Fibroblast of lung (primary cell): Measurements from ENCODE around the gene LAMTOR4. TPM values are rescaled to one million over a fixed set of nuclear protein-coding genes. Genes with fewer than 3 reads are reported as not detected.
"Not testable (repeated sequence)": the region's sequence is repeated elsewhere in the genome, so short reads cannot be mapped to it uniquely, and the experiment has no call there.

ENCODE experiments used
- DNase-seq, 2 donors: peaks; one replicate each; pipeline versions ENCODE4 v3.0.0 to v3.0.0-alpha.2; 2010; ENCODE audit warnings: low read depth in 2 of 2
- H2AFZ ChIP-seq: 2 replicates; pipeline ENCODE4 v1.5.1; 2012; ENCODE audit warnings: low read length, control low read depth, inconsistent platforms
- H3K27ac ChIP-seq: 2 replicates; pipeline ENCODE4 v1.5.1; 2011; ENCODE audit warnings: low read length, control low read depth; ENCODE audit not compliant: insufficient read depth
- H3K27me3 ChIP-seq: 2 replicates; pipeline ENCODE4 v1.5.1; 2011; ENCODE audit warnings: mild to moderate bottlenecking, low read length; ENCODE audit not compliant: control insufficient read depth, insufficient read depth
- H3K36me3 ChIP-seq: 2 replicates; pipeline ENCODE4 v1.5.1; 2011; ENCODE audit warnings: low read length; ENCODE audit not compliant: control insufficient read depth, insufficient read depth
- H3K4me1 ChIP-seq: 2 replicates; pipeline ENCODE4 v1.5.1; 2011; ENCODE audit warnings: low read length; ENCODE audit not compliant: control insufficient read depth, insufficient read depth; ENCODE audit errors: extremely low read depth
- H3K4me2 ChIP-seq: 2 replicates; pipeline ENCODE4 v1.5.1; 2011; ENCODE audit warnings: low read length, control low read depth; ENCODE audit not compliant: insufficient read depth; ENCODE audit errors: extremely low read depth
- H3K4me3 ChIP-seq, 4 experiments: fragments of 200-600 bp in 1 of 4; sonication (generic) in 1 of 4; replicated peaks in 1 of 4; 2 replicates each; pipeline ENCODE4 v1.5.1; 2011 to 2016; ENCODE audit warnings: low read length in 4 of 4, low read depth in 3 of 4, mild to moderate bottlenecking in 3 of 4, control low read depth in 2 of 4, inconsistent platforms in 1 of 4, mixed read lengths in 1 of 4; ENCODE audit not compliant: insufficient read depth in 1 of 4; ENCODE audit errors: control extremely low read depth in 1 of 4
- H3K79me2 ChIP-seq: 2 replicates; pipeline ENCODE4 v1.5.1; 2012; ENCODE audit warnings: mild to moderate bottlenecking, low read length, inconsistent platforms; ENCODE audit not compliant: control insufficient read depth, insufficient read depth
- H3K9ac ChIP-seq: 2 replicates; pipeline ENCODE4 v1.5.1; 2011; ENCODE audit warnings: mild to moderate bottlenecking, low read length, control low read depth; ENCODE audit not compliant: insufficient read depth
- H3K9me3 ChIP-seq: 2 replicates; pipeline ENCODE4 v1.5.1; 2012; ENCODE audit warnings: low read depth, low read length; ENCODE audit not compliant: control insufficient read depth, insufficient read depth
- H4K20me1 ChIP-seq: 2 replicates; pipeline ENCODE4 v1.5.1; 2011; ENCODE audit warnings: low read length; ENCODE audit not compliant: control insufficient read depth, insufficient read depth; ENCODE audit errors: extremely low read depth
- EZH2 ChIP-seq: IDR thresholded peaks from 2 replicates; pipeline ENCODE4 v1.5.1; 2012; ENCODE audit warnings: low read length, control low read depth, mild to moderate bottlenecking; ENCODE audit errors: missing control alignments
- polyA plus RNA-seq, 2 donors: library from polyadenylated mRNA; depleted of rRNA in 1 of 2; stranded (reverse) in 1 of 2; unstranded in 1 of 2; fragments of >200 nt; gene quantifications; 2 replicates each; pipeline ENCODE4 v1.2.1, GENCODE V29; 2011 to 2012; ENCODE audit warnings: missing spikeins in 1 of 2
- total RNA-seq: library from RNA; depleted of rRNA; stranded (reverse); fragments of >200 nt; gene quantifications from 2 replicates; pipeline ENCODE4 v1.2.1, GENCODE V29; 2014
- TF ChIP-seq, protein P1 (sequence below), 2 donors: IDR thresholded peaks in 1 of 2; conservative IDR thresholded peaks in 1 of 2; 1 replicate in 1 of 2; 2 replicates in 1 of 2; pipeline ENCODE4 v1.5.1; 2011 to 2012; ENCODE audit warnings: low read length in 2 of 2, control low read depth in 1 of 2, inconsistent platforms in 1 of 2, low read depth in 1 of 2, mild to moderate bottlenecking in 1 of 2

Gene LAMTOR4
- total and polyA plus RNA-seq, 2 donors (not counting 1 experiment from before 2014, with no cell fraction given), result 95.0 to 116 TPM

DNA sequence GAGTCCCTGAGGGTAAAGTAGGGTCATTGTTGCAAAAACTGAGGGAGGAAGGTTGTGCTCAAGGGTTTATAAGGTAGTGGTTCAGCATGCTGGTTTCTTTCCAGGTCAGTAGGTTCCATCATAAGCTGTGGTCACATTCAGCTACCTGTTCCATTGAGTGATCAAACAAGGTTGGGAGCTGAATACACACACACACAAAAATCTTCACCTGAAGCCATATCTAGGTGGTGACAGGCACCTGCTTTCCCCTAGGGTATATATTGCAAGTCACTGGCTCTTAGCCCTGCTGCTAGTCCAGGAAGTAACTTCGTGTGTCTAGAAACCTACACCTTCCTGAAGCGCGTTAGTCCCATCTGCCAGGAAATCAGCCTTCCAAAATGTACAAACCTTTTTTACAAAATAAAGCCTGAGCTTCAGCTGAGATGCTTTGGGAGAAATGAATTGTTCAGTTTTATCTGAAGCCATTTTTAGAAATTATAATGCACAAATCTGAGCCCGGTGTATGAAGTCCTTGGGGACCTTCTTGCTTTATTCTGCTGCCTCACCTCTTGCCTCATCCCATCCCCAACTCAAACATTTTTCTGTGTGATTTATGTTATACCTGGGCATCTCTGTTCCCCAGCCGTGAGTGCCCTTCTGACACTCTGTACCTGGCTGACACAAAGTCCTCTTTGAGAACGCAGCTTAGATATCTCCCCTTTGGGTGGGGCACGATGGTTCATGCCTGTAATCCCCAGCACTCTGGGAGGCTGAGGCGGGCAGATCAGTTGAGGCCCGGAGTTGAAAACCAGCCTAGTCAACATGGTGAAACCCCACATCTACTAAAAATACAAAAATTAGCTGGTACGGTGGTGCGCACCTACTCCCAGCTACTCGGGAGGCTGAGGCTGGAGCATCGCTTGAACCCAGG is 10.6 kb upstream of the LAMTOR4 start:
- Histone ChIP-seq H3K9ac (no peak overlapping the region), H3K9me3 (no peaks in the 10 kb centered on the region), H2AFZ (no peak overlapping the region), H3K4me2 (no peak overlapping the region), H3K79me2 (no peaks in the 10 kb centered on the region), H4K20me1 (no peaks in the 10 kb centered on the region), H3K4me3 (no peak overlapping the region), H3K27me3 (no peaks in the 10 kb centered on the region), H3K36me3 (no peaks in the 10 kb centered on the region), H3K4me1 (no peaks in the 10 kb centered on the region), H3K27ac (no peak overlapping the region)
- TF ChIP-seq, protein P1, sequence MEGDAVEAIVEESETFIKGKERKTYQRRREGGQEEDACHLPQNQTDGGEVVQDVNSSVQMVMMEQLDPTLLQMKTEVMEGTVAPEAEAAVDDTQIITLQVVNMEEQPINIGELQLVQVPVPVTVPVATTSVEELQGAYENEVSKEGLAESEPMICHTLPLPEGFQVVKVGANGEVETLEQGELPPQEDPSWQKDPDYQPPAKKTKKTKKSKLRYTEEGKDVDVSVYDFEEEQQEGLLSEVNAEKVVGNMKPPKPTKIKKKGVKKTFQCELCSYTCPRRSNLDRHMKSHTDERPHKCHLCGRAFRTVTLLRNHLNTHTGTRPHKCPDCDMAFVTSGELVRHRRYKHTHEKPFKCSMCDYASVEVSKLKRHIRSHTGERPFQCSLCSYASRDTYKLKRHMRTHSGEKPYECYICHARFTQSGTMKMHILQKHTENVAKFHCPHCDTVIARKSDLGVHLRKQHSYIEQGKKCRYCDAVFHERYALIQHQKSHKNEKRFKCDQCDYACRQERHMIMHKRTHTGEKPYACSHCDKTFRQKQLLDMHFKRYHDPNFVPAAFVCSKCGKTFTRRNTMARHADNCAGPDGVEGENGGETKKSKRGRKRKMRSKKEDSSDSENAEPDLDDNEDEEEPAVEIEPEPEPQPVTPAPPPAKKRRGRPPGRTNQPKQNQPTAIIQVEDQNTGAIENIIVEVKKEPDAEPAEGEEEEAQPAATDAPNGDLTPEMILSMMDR (conservative IDR thresholded peaks at IDR 0.05 in 1 of 2, IDR thresholded peaks at IDR 0.05 in 1 of 2; ENCODE audit: low read depth in 1 of 2, low read length in 2 of 2), result no peak
- no peak for TF ChIP-seq EZH2
- no peak for DNase-seq

DNA sequence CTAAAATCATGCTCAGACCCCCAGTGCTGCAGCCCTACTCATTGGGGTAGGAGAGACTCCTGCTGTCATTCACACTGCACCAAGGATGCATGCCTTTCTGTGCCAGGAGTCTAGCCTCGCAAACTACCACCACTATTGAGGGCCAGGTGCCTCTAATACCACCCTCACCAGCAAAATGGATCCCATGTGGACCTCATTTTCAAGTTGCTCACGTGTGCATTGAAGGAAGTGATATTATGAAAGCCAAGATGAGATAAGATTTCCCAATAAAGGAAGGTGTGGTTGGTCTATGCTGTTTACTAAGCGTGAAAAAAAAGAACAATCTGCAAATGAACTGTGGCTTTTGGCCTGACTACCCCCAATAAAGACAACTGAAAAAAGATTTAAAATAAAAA is 7.2 kb upstream of the LAMTOR4 start:
- no peaks in the 10 kb centered on the region for H3K36me3 ChIP-seq
- H3K9me3 ChIP-seq, result no peaks in the 10 kb centered on the region
- no peaks in the 10 kb centered on the region for H4K20me1 ChIP-seq
- no peak overlapping the region for H3K9ac ChIP-seq
- DNase-seq, result no peak
- no peak overlapping the region for H3K4me2 ChIP-seq
- H3K4me3 ChIP-seq, result no peak overlapping the region
- H3K79me2 ChIP-seq, result no peaks in the 10 kb centered on the region
- H3K27ac ChIP-seq, result no peak overlapping the region
- TF ChIP-seq, protein P1 (conservative IDR thresholded peaks at IDR 0.05 in 1 of 2, IDR thresholded peaks at IDR 0.05 in 1 of 2; ENCODE audit: low read depth in 1 of 2, low read length in 2 of 2), result no peak
- no peak for TF ChIP-seq EZH2
- H3K4me1 ChIP-seq, result no peaks in the 10 kb centered on the region
- no peak overlapping the region for H2AFZ ChIP-seq
- no peaks in the 10 kb centered on the region for H3K27me3 ChIP-seq

DNA sequence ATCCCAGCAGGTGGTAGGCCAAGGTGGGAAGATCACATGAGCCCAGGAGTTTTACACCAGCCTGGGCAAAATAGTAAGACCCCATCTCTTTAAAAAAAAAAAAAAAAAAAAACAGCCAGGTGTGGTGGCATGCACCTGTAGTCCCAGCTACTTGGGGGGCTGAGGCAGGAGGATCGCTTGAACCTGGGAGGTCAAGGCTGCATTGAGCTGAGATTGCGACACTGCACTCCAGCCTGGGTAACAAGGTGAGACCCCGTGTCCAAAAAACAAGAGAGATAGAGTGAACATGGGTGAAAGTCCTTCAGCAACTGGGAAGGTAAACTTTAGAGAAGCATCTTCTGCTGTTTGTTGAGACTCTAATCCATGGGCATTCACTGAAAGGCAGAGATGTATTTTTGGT is 6.3 kb upstream of the LAMTOR4 start:
- H3K4me1 ChIP-seq, result no peaks in the 10 kb centered on the region
- H4K20me1 ChIP-seq, result no peaks in the 10 kb centered on the region
- no peak overlapping the region for H2AFZ ChIP-seq
- H3K4me2 ChIP-seq, result no peak overlapping the region
- DNase-seq, result no peak
- no peak overlapping the region for H3K27ac ChIP-seq
- H3K36me3 ChIP-seq, result no peaks in the 10 kb centered on the region
- H3K9ac ChIP-seq, result no peak overlapping the region
- TF ChIP-seq, protein P1 (conservative IDR thresholded peaks at IDR 0.05 in 1 of 2, IDR thresholded peaks at IDR 0.05 in 1 of 2; ENCODE audit: low read depth in 1 of 2, low read length in 2 of 2), result no peak
- no peak for TF ChIP-seq EZH2
- H3K9me3 ChIP-seq, result no peaks in the 10 kb centered on the region
- no peak overlapping the region for H3K4me3 ChIP-seq
- H3K27me3 ChIP-seq, result no peaks in the 10 kb centered on the region
- H3K79me2 ChIP-seq, result no peaks in the 10 kb centered on the region

DNA sequence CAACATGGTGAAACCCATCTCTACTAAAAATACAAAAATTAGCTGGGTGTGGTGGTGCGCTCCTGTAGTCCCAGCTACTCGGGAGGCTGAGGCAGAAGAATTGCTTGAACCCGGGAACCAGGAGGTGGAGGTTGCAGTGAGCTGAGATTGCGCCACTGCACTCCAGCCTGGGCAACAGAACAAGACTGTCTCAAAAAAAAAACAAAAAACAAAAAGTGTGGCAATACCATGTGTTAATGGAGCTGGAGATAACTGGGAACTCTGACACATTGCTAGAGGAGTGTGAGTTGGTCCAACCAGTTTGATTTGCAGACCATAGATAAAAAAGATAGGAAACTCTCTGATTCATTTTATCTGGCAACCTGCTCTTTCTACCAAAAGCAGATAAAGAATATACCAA is 2.4 kb upstream of the LAMTOR4 start:
- not testable (repeated sequence) for H2AFZ ChIP-seq, H3K9me3 ChIP-seq, H3K79me2 ChIP-seq, H3K4me1 ChIP-seq, H3K4me3 ChIP-seq, H3K27me3 ChIP-seq, H3K36me3 ChIP-seq, H3K4me2 ChIP-seq, H3K27ac ChIP-seq, H3K9ac ChIP-seq, H4K20me1 ChIP-seq
- peak in 1 of 2 donors; percentile 81 for DNase-seq
